Measurements from ENCODE around the gene TYMP.

GRCh38 chr22:50524676-50525103 lies 5.1 kb downstream of the TYMP start:
- TF ChIP-seq POLR2AphosphoS5 (IDR thresholded peaks at IDR 0.05; ENCODE audit: borderline replicate concordance, low read depth, low read length) = no peak
- TF ChIP-seq EZH2 (IDR thresholded peaks at IDR 0.05) = no peak
